ENCODE measurements around the gene CRACR2B. TPM values are rescaled to one million over a fixed set of nuclear protein-coding genes. Genes with fewer than 3 reads are reported as not detected.

The CRACR2B gene
- total and polyA plus RNA-seq, 2 donors from 2014 or later = 16.5 to 22.6 TPM

GRCh38 chr11:843818-844692 lies 16.3 kb downstream of the CRACR2B start:
- no peaks in the 10 kb centered on the region for H3K27me3 ChIP-seq (ENCODE audit: control insufficient read depth, insufficient read depth, low read length)
- TF ChIP-seq CTCF (IDR thresholded peaks at IDR 0.05; ENCODE audit: borderline replicate concordance, extremely low read depth, insufficient read depth) = no peak
- peak overlapping the region in 2 of 3 donors; percentile 47 to 80 for H3K4me3 ChIP-seq (ENCODE audit: low read length in 3 of 3)
- peak overlapping the region; percentile 92 to 93 for H3K27ac ChIP-seq (ENCODE audit: low read depth in 2 of 2, low read length in 2 of 2)
- peaks cover 0 to 36% (median 15%) of the 10 kb centered on the region in 3 donors for H3K4me1 ChIP-seq (ENCODE audit: control insufficient read depth in 2 of 3, insufficient read depth in 2 of 3, low read depth in 1 of 3, low read length in 3 of 3)
- intact Hi-C loops (cut with DNase I) = no loop called here
- FAIRE-seq = no peak
- H3K36me3 ChIP-seq (ENCODE audit: control insufficient read depth in 2 of 3, insufficient read depth in 3 of 3, low read length in 3 of 3) = peaks cover 0 to 13% (median 3%) of the 10 kb centered on the region in 3 donors
- peak overlapping the region in 1 of 3 donors; percentile 75 for H3K9ac ChIP-seq (ENCODE audit: low read length in 3 of 3)
- H3K9me3 ChIP-seq (ENCODE audit: control insufficient read depth in 2 of 3, insufficient read depth in 1 of 3, low read length in 3 of 3) = no peaks in the 10 kb centered on the region
- peak; percentile 85 to 98 (median 87) for DNase-seq

- intact Hi-C loops (cut with DNase I) = no loop called here
Observed at GRCh38 chr11:844693-845644, 17.2 kb downstream of the CRACR2B start.

More at GRCh38 chr11:844693-845644, 17.2 kb downstream of the CRACR2B start:
- Histone ChIP-seq H3K9ac (ENCODE audit: low read length in 3 of 3) (peak overlapping the region in 2 of 3 donors; percentile 11 to 61), H3K4me1 (ENCODE audit: control insufficient read depth in 2 of 3, insufficient read depth in 2 of 3, low read depth in 1 of 3, low read length in 3 of 3) (peaks cover 0 to 39% (median 15%) of the 10 kb centered on the region in 3 donors), H3K27me3 (ENCODE audit: control insufficient read depth, insufficient read depth, low read length) (no peaks in the 10 kb centered on the region), H3K36me3 (ENCODE audit: control insufficient read depth in 2 of 3, insufficient read depth in 3 of 3, low read length in 3 of 3) (peaks cover 0 to 4% (median 2%) of the 10 kb centered on the region in 3 donors), H3K4me3 (ENCODE audit: low read length in 3 of 3) (peak overlapping the region in 2 of 3 donors; percentile 30 to 80), H3K9me3 (ENCODE audit: control insufficient read depth in 2 of 3, insufficient read depth in 1 of 3, low read length in 3 of 3) (no peaks in the 10 kb centered on the region), H3K27ac (ENCODE audit: low read depth in 2 of 2, low read length in 2 of 2) (peak overlapping the region; percentile 92 to 93)
- TF ChIP-seq CTCF (IDR thresholded peaks at IDR 0.05; ENCODE audit: borderline replicate concordance, extremely low read depth, insufficient read depth) = no peak
- peak; percentile 91 to 98 (median 93) for DNase-seq
- FAIRE-seq = no peak

All from kidney (tissue), 14 donors.